Glomerular visceral epithelial cell (primary cell): ENCODE measurements around the gene KRT1.
"Not testable (repeated sequence)": the region's sequence is repeated elsewhere in the genome, so short reads cannot be mapped to it uniquely, and the experiment has no call there.

ENCODE experiments used
- DNase-seq: peaks from one replicate; pipeline ENCODE4 v3.0.0-alpha.2; 2016; ENCODE audit errors: extremely low spot score

KRT1 gene

DNA sequence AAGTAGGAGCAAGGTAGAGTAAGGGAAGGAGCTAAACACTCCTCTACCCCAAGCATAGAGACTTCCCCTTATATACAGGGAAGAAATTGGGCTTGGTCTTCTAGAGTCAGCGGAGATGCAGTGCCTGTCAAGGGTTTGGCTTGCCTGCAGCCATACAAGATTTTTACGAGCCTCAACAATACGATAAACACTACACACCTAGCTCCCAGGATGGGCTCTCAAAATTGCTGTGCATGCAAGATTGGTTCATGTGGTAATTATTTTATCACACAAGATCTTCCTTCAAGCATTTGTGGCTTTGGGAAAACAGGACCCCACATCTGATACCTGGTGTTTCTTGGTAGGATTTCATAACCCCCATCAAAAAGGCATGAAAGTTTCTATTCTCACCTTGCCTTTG is at the start of gene KRT1:
KRT1 (minus strand) TSS at position 45 of the 400 bp plus-strand sequence. CDS start 59 bp downstream, outside the sequence.
- no peak for DNase-seq

DNA sequence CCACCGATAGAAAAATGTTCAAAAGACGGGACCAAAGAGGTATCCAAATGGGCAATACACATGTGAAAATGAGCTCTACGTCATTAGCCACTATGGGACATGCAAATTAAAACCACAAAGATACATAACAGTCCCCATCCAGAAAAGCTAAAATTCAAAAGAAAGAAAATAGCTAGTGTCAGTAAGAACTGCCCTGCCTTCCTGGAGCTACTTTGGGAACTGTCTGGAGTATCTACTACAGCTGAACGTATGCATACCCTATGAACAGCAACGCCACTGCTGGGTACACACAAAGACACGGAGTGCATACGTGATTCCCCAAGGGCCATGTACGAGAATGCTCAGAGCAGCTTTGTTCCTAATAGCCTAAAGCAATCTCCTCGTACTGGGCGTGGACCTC is 48.9 kb upstream of the KRT1 start:
- DNase-seq = no peak

DNA sequence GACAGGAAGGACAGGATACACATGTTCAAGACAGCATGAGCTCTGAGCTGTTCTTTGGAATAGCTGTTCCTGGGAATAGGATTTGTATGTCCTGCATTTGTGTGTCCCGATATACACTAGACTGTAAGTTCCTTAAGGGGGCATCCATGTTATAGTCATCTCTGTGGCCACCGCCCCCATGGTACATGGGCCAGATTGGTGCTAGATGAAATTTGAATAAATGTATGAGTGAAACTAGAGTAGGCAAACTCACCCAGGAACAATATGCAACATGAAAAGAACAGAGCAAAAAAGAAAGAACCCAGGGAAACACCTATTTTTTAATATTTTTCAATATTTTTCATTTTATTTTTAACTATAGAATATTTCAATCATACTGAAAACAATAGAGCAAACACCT is 48.2 kb upstream of the KRT1 start:
- DNase-seq = no peak

DNA sequence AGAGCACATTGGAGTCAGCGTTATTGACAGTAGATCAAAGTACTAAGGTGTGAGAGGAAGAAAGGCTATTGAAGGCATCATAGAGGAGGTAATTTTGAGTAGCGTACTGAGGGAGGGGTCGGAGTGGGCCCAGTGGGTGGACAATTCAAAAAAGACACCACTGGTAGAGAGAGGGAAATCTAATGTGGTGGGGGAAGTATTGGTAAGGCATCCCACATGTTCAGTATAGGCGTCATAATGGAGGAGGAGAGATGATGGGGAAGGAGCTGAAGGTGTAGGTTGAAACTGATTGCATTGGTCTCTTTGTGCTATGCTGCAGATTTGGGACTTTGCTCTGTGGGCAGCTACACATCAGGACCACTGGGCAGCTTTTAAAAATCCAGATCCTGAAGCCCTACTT is 46.8 kb upstream of the KRT1 start:
- DNase-seq = no peak

DNA sequence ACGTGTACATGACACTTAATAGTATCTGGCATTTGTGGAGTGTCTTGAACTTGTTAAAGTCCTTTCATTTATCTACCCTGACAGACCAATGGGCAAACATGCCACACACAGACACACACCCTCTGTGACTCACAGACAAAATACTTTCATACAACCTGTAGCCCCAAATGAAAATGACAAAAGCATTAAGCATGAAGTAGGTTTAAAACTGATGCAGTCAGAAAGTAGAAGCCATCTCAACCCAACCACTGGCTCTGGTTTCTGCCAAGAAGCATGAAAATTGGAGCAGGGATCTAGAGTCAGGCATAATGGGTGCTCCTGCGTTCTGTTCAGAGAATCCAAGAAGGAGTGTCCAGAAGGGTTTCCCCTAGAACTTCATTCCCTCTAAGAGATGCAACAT is 46.2 kb upstream of the KRT1 start:
- no peak for DNase-seq

DNA sequence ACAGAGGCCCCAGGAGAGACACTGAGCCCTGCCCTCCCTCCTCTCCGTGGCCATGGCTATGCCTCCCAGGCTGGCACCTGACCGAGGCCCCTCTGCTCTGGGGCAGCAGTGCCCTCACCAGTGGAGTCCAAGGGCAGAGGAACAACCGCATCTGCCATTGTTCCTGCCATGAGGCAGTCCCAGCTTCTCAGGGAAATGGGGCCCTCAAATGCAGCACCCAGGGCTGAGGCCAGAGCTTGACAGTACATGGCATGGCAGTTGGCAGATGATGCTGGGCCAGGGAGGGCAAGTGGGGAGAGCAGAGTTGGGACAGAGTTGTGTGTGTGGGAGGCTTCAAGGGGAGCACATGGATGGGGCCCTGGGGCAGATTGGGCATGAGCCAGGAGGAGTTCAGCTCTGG is 44.2 kb upstream of the KRT1 start:
- no peak for DNase-seq

DNA sequence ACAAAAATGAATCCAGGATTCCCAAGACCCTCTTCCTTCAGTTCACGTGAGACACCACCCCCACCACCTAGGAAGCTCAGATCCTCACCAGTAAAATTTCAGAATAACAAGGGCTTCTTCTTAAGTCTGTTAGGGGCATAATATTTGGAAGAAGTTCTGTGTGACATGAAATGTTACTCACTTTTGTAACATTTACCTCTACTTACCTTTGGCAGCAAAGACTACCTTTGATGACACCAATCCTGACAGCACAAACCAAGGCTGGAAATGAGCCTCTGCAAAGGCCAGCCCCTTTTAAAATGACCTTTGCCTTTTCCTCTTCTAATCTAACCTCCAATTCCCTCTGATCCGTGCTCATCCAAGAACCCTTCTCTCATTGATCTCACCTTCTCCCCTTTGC is 42.5 kb upstream of the KRT1 start:
- no peak for DNase-seq

DNA sequence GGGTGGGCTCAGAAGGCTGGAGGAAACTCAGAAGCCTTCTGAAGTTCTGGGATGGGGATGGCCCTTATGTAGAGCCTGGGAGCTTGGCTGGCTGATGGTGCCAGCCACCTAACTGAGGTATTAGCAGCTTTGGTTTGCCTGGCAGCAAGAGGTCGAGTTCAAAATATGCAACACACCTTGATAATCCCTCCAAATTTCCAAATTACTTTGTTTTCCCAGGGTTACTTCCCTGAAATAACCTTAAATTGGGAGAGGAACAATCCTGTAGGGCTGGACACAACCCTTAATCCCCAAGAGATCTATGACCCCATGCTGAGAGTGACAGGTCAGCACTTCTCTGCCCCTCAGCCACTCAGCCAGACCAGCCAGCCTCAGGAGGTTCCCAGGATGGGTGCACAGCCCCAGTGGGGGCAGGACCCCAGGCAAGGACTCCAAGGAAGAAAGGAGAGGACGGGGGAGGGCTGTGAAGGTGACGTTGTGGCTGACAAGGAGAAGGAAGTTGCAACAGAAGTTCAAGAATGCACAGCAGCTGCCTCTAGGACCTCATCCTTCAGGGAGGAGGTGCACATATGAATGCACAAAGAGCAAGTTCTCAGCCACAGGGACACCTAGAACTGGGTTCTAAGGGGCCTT is 41.7 kb upstream of the KRT1 start:
- DNase-seq = no peak

DNA sequence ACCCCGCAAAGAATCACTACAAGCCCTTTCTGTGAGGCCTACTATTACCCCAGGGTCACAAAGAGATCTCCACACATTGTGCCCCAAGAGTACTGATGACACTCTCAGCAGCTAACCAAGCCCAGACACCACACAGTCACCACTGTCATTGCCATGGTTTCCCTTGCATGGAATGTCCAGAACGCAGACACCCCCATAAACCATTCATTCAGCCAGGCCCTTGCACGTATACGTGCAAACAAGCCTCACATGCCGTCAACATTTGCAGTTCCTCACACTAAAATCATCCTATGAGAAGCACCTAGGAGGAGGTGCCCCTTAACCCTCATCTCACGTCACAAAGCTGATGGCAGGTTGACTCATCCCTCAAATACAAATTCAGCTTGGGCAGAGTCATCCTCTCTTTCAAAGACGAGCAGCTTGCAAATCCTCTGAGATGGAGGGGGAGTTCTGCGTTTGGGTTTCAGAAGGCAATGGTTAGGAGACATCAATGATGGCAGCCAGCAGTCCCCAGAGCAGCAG is 40.2 kb upstream of the KRT1 start:
- no peak for DNase-seq

DNA sequence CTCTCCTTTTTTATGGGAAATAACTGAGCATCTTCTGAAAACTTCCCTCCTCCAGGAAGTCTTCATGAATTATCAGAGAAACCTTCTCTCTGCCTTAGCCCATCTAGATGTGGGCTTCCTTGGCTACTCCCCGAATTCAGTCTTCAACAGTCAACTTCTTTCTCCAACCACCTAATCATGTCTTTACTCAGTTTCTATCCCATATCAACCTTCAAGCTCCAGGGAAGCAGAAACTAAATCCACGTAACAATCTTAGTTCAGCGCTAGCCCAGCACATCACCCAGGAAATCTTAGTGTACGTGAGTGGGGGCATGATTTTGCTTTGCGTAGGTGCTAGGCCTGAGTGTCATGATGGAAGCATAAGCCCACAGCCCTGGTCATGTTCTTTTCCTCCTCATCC is 35.9 kb upstream of the KRT1 start:
- no peak for DNase-seq

DNA sequence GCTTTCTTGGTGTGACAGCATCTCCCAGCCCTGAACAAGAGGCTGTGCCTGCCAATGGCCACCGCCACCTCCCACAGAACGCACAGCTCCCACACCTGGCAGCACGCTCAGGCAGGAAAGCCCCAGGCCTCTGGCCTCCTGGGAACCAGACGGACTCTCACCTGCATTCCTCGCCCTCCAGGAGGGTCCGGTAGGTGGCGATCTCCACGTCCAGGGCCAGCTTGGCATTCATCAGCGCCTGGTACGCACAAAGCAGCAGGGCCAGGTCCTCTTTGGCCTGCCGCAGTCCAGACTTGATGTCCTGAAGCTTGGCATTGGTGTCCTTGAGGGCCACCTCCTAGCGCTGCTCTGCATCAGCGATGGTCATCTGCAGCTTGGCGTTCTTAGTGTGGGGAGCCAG is 35.2 kb upstream of the KRT1 start:
- no peak for DNase-seq

DNA sequence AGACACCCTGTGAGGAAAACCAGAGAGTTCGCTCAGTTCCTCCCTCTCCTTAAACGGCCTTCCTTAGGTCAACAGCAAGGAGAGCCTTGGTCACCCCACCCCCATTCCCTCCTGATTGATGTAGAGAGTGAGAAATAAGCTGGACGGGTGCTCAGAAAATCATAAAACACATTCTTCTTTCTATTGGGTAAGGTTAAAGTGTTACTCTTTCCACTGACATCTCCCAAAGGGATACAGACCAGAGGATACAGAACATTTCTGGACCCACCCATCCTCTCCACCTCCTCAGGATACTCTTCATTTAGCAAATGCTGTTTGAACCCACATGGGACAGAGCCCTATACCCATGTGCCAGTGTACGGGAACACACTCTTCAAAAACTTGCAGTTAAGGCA is 34.7 kb upstream of the KRT1 start:
- no peak for DNase-seq

DNA sequence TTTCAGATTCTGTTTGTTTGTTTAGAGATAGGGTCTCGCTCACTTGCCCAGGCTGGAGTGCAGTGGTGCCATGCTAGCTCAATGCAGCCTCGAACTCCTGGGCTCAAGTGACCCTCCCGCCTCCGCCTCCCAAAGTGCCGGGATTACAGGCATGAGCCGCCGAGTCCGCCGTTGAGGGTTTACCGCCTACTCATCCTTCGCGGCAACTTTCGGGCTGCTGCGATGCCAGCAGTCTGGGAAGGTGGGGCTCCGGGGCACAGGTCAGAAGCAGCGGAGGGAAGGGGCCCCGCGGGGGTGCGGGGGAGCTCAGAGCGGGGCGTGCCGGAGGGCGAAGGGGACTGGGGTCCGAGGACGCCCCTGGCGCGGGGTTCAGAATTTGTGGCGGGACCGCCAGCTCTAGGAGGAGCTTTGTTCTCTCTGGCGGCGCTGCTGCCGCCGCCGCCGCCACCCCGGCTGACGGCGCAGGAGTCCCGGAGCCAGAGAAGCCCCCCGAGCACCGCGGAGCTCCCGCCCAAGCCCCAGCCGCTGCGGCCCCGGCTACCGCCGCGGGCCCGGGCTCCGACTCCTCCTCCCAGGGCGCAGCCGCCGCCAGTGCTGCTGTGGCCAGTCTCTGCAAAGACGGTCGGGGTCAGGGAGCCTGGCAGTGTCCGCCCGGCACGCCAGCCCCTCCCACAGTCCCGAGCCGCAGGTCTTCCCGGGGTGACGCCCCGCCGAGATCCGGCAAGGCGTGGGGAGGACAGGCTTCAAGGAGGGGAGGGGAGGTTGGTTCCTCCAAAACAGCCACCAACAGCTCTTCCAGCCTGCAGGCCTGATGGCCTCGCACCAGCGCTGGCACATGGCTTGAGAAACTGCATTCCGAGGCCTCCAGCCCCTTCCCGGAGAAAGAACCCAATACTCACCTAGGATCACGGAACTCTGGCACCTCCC is 34.0 kb upstream of the KRT1 start:
- DNase-seq = no peak

DNA sequence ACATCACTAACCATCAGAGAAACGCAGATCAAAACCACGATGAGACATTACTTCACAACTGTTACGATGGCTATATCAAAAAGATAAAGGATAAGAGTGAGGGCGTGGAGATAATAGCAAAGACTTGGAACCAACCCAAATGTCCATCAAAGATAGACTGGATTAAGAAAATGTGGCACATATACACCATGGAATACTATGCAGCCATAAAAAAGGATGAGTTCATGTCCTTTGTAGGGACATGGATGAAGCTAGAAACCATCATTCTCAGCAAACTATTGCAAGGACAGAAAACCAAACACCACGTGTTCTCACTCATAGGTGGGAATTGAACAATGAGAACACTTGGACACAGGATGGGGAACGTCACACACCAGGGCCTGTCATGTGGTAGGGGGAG is 31.9 kb upstream of the KRT1 start:
- not testable (repeated sequence) for DNase-seq

DNA sequence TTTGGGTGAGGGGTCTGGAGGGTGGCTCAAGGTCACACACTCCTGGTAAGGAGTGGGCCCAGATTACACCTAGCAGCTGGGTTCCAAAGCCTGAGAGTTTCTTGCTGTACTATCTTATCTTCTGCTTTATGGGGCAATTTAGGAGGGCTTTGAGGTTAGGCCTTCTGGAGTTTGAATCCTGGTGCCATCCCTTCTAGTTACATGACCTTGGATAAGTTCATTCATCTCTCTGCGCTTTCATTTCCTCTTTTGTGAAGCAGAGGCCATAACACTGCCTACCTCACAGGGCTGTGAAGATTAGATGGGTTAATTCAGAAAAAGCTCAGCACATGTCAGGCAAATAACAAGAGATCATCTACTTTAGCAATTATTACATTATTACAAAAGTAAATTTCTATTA is 30.5 kb upstream of the KRT1 start:
- no peak for DNase-seq

DNA sequence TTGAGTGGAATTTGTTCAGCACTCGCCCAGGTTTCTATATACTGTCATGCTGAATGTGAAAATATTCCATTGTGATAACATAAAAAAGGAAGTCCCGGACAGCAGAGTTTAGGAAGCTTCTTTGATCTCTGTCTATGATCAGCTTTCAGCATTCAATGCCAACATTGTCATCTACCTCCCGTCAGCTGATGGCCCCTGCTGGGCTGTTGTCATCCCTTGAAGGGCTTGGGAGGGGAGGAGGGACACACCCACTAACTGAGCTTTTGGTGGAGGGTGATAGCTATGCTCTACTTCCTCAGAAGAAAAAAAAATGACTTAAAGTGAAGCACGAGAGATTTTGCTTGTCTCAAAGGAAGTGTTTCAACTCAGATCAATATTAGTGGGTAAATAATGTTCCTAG is 27.8 kb upstream of the KRT1 start:
- no peak for DNase-seq

DNA sequence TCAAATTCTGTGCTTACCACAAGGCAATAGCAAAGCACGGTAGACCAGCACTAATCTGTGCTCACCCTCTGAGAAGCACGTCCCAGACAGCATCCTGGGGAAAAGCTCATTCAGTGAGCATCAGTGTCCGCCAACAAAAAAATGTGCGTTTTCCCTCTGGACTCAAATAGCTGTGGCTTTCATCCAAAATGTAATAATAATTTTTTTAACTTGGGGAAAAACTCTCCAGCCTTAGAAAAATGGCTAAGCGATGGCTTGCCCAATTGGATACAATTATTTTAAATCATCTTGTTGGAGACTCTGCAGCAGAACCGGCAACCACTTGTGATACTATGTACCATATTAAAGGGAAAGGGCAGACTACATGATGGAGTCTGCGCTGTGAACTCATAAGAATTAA is 24.3 kb upstream of the KRT1 start:
- DNase-seq = no peak

DNA sequence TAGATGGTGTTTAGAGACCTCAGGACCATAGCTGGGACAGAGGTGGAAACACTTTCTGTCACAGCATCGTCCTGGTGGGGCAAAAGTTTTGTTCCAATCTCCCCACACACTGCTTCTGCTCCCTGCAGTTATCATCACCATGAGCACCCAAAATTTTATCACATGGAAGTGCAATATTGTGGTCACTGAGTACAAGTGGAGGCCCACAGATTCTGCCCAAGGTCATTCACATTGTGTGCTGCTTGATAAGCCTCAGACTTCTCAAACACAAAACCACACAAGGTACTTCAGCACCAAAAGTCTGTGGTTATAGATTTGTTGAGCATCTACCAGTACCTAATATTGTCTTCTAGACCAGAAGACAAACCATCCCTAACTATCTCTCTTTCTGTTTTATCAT is 23.7 kb upstream of the KRT1 start:
- DNase-seq = no peak

DNA sequence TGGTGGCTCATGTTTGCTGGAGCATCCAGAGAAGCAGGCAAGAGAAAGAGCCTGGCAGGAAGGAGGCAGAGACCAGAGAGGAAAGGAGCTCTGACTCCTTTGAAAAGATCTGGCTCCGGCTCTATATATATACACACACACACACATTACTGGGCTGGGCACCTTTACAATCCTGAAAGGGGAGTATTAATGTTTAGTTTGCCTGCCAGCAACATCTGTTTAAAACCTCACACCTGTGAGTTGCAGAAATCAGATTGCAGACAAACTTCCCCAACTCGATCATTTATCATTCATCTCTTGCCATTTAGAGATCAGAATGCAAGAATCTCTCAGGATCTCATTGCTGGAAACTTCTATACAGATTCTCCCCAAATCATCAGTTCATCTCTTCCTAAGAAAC is 23.2 kb upstream of the KRT1 start, which contains the start of gene KRT77:
KRT77 (minus strand) TSS at position 101 of the 400 bp plus-strand sequence; CDS start at position 11, 90 bp downstream.
- no peak for DNase-seq

DNA sequence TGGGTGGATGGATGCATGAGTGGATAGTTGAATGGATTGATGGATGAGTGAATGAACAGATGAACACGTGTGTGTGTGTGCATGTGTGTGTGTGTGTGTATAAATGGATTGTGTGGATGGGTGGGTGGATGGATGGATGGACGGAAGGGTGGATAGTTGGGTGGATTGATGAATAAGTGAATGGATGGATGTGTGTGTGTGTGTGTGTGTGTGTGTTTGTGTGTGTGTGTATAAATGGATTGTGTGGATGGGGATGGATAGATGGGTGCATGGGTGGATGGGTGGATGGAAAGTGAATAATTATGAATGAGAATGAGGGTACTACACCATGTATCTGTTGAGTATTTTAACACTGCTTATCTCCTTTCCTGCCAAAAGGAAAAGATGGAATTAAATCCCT is 22.1 kb upstream of the KRT1 start:
- no peak for DNase-seq

DNA sequence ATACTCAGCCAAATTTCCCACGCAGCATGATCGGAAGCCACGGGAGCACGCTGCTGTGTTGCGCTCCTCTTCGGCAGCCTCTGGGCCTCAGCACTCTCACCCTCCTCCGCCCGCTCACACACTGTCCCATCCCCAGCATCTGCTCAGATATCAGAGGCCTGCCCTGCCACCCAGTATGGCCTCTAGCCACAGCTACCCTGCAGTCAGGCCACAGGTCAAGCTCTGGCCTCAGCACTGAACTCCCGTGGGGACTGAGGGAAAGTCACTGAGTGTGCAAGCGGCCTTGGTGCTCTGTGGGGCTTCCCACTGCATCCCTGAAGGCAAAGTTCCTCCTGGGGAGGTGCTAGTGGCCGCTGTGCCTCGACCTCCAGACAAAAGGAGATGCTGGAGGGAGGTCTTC is 21.1 kb upstream of the KRT1 start:
- DNase-seq = no peak

DNA sequence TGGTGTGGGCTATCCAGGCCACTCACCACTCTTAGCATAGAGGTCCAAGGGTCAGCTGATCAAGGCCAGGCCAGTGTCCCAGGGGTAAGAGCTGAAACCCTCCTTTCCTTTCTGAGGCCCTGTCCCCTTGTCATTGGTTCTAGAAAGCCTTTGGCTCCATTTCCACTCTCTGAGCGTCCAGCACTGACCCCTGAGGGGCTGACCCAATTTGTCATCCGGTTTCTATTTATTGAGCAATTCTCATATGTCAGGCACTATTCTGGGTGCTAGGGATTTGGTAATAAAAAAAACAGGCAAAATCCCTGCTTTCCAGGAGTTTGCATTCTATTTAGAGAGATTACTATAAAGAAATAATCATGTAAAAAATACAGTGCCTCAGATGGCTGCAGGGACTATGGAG is 19.8 kb upstream of the KRT1 start:
- no peak for DNase-seq

DNA sequence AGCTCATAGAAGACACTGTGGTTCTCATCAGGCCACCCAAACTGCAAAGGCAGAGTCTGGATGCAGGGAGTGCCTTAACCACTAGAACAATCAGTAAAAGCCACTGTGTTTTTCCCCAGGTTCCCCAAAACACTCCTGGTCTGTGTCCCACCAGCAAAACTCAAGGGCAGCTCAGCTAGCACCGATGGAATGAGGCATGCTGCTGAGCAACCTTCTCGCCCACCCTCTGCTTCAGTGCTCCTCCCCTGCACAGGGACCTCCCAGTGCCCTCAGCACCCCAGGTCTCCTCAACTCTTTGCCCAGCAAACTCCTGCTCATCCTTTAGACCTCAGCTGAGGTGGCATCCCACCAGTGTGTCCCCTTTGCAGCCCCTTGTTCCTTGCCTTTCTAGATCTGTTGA is 19.2 kb upstream of the KRT1 start:
- no peak for DNase-seq
